C4-2B (cell line): ENCODE measurements around the gene EBLN2.

Experiments
- CTCF ChIP-seq: fragments of 450-650 bp; conservative IDR thresholded peaks from 2 replicates; pipeline ENCODE4 v1.5.1; 2017; ENCODE audit warnings: mild to moderate bottlenecking
- ZFX ChIP-seq: fragments of 450-650 bp; IDR thresholded peaks from 2 replicates; pipeline ENCODE4 v1.6.1; 2017

- TF ChIP-seq CTCF = no peak
- no peak for TF ChIP-seq ZFX
Measured at GRCh38 chr3:73061416-73061815, at the start of gene EBLN2.
